Bronchus fibroblast of lung (primary cell): ENCODE measurements around the gene SETD4. TPM values are rescaled to one million over a fixed set of nuclear protein-coding genes. Genes with fewer than 3 reads are reported as not detected.

Source experiments
- total RNA-seq: library from RNA; depleted of rRNA; stranded (reverse); fragments of >200 nt; gene quantifications from 2 replicates; pipeline ENCODE4 v1.2.3, GENCODE V29; 2015

SETD4 gene, protein sequence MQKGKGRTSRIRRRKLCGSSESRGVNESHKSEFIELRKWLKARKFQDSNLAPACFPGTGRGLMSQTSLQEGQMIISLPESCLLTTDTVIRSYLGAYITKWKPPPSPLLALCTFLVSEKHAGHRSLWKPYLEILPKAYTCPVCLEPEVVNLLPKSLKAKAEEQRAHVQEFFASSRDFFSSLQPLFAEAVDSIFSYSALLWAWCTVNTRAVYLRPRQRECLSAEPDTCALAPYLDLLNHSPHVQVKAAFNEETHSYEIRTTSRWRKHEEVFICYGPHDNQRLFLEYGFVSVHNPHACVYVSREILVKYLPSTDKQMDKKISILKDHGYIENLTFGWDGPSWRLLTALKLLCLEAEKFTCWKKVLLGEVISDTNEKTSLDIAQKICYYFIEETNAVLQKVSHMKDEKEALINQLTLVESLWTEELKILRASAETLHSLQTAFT
- total RNA-seq, result 9.9 and 12.3 TPM in 2 replicates

DNA sequence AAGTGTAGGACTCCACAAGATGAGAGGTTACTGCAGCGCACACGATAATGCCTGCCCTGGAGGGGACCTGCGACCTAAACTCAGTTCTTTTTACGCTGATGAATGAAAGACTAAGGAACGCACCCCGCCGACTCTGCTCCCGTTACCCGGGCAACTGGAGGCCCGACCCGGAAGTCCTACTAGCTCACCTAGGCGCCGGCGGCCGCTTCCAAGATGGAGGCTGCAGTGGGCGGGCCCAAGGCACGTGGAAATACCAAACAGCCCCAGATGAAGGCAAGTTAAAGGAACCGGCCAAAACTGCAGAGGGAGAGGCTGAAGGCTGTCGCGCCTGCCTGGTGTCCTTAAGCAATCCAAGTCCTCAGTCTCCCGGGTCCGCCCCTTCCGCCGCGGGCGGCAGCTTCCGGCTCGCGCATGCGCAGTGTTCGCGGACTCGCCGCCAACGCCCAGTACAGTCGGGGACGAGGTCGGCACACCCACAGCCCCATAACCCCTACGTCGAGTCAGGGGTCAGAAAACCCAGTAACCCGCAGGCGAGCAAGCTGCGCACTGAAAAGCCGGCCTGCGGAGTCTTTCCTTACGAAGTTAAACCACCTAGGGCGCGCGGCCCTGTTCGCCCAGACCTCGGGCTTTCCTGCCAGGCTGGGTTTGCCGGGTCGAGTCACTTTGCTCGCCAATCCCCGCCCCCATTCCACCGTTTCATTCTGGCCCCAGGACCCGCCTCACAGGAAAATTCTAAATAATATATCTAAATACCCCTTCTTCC lies at the start of gene SETD4:
SETD4 (minus strand) TSS at position 368 of the 763 bp plus-strand sequence. CDS start 1,638 bp downstream, outside the sequence.

DNA sequence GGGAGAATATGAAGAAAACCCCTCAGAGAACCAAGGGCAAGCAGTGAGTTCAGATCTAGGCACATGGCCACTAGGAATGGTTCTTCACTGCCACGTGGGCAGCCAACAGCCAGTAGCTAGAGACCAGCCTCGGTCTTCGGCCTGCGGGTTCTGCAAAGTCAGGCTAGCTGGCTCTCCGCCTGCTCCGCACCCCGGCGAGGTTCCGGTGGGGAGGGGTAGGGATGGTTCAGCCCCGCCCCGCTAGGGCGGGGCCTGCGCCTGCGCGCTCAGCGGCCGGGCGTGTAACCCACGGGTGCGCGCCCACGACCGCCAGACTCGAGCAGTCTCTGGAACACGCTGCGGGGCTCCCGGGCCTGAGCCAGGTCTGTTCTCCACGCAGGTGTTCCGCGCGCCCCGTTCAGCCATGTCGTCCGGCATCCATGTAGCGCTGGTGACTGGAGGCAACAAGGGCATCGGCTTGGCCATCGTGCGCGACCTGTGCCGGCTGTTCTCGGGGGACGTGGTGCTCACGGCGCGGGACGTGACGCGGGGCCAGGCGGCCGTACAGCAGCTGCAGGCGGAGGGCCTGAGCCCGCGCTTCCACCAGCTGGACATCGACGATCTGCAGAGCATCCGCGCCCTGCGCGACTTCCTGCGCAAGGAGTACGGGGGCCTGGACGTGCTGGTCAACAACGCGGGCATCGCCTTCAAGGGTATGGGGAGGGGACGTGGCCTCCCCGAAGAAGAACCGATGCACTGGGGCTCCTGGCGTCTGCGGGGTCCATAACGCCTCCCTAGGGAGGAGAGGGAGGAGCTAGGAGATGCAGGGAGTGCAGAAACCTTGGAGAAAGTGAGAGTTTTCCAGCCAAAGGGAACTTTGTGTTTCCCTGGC lies 9.6 kb upstream of the SETD4 start, which contains the start of gene CBR1:
CBR1 (plus strand) TSS at position 312 of the 871 bp plus-strand sequence; CDS start at position 404, 92 bp downstream.

Other genes starting within 250 kb of the SETD4 start
- 92.0 and 95.9 TPM in 2 replicates for gene CBR1, start 9.5 kb upstream of the SETD4 start, total RNA-seq
- gene CBR3, start 74.6 kb upstream of the SETD4 start, total RNA-seq, result 24.1 and 25.9 TPM in 2 replicates
- gene DOP1B, start 96.3 kb upstream of the SETD4 start, total RNA-seq, result 10.3 and 10.9 TPM in 2 replicates